GM15510 (cell line): ENCODE results near the gene CRISP3.

Source experiments
- POLR2A ChIP-seq: IDR thresholded peaks from 3 replicates; pipeline ENCODE4 v1.6.1; 2011; ENCODE audit warnings: borderline replicate concordance; ENCODE audit not compliant: insufficient read length; ENCODE audit errors: extremely low read depth

CRISP3 gene

GRCh38 chr6:49744259-49744658 lies at the start of gene CRISP3:
Gene CRISP3, minus strand, starts transcription at chr6:49744388. Its CDS starts 21 bp downstream, at chr6:49744367.
- TF ChIP-seq POLR2A: no peak

- TF ChIP-seq POLR2A: no peak
Measured at GRCh38 chr6:49790341-49790740, 46.2 kb upstream of the CRISP3 start.

- no peak for TF ChIP-seq POLR2A
Measured at GRCh38 chr6:49787176-49787575, 43.0 kb upstream of the CRISP3 start, which contains the start of gene PGK2. Gene PGK2, minus strand, starts transcription at chr6:49787285. Its CDS starts 98 bp downstream, at chr6:49787187.

GRCh38 chr6:49784272-49784671 lies 40.1 kb upstream of the CRISP3 start:
- TF ChIP-seq POLR2A: no peak

GRCh38 chr6:49782725-49783124 lies 38.5 kb upstream of the CRISP3 start:
- TF ChIP-seq POLR2A: no peak

- no peak for TF ChIP-seq POLR2A
Measured at GRCh38 chr6:49782293-49782692, 38.1 kb upstream of the CRISP3 start.

- TF ChIP-seq POLR2A: no peak
Measured at GRCh38 chr6:49776444-49776843, 32.3 kb upstream of the CRISP3 start.

- no peak for TF ChIP-seq POLR2A
Measured at GRCh38 chr6:49775043-49775442, 30.9 kb upstream of the CRISP3 start.

GRCh38 chr6:49772285-49772684 lies 28.1 kb upstream of the CRISP3 start:
- TF ChIP-seq POLR2A: no peak

GRCh38 chr6:49766762-49767161 lies 22.6 kb upstream of the CRISP3 start:
- TF ChIP-seq POLR2A: no peak

- no peak for TF ChIP-seq POLR2A
Measured at GRCh38 chr6:49764571-49765236, 20.5 kb upstream of the CRISP3 start.

GRCh38 chr6:49743429-49743828 lies 759 bp downstream of the CRISP3 start:
- no peak for TF ChIP-seq POLR2A

GRCh38 chr6:49739423-49739822 lies 4.8 kb downstream of the CRISP3 start:
- TF ChIP-seq POLR2A: no peak

- no peak for TF ChIP-seq POLR2A
Measured at GRCh38 chr6:49736017-49736508, 8.1 kb downstream of the CRISP3 start.

- TF ChIP-seq POLR2A: no peak
Measured at GRCh38 chr6:49733680-49734079, 10.5 kb downstream of the CRISP3 start.

- TF ChIP-seq POLR2A: no peak
Measured at GRCh38 chr6:49732781-49733180, 11.4 kb downstream of the CRISP3 start.

- TF ChIP-seq POLR2A: no peak
Measured at GRCh38 chr6:49730251-49730650, 13.9 kb downstream of the CRISP3 start.

GRCh38 chr6:49721297-49721696 lies 22.9 kb downstream of the CRISP3 start:
- TF ChIP-seq POLR2A: no peak

- no peak for TF ChIP-seq POLR2A
Measured at GRCh38 chr6:49720372-49720771, 23.8 kb downstream of the CRISP3 start.
